Panc1 (cell line): ENCODE data around the gene FFAR3.

Experiments used
- SIN3A ChIP-seq: IDR thresholded peaks from 2 replicates; pipeline ENCODE4 v1.6.1; 2012; ENCODE audit warnings: low read depth, mild to moderate bottlenecking, low read length, moderate library complexity, borderline replicate concordance; ENCODE audit not compliant: insufficient read depth
- TF ChIP-seq, protein P1 (sequence below): fragments of 450-650 bp; IDR thresholded peaks from 2 replicates; pipeline ENCODE4 v1.5.1; 2017; ENCODE audit warnings: mild to moderate bottlenecking
- TF ChIP-seq, protein P2 (sequence below), 2 experiments: IDR thresholded peaks; 2 replicates each; pipeline ENCODE4 v1.6.1; 2011 to 2012; ENCODE audit warnings: low read depth in 2 of 2, control low read depth in 1 of 2, low read length in 1 of 2, mild to moderate bottlenecking in 1 of 2, moderate library complexity in 1 of 2; ENCODE audit not compliant: insufficient read depth in 1 of 2

DNA sequence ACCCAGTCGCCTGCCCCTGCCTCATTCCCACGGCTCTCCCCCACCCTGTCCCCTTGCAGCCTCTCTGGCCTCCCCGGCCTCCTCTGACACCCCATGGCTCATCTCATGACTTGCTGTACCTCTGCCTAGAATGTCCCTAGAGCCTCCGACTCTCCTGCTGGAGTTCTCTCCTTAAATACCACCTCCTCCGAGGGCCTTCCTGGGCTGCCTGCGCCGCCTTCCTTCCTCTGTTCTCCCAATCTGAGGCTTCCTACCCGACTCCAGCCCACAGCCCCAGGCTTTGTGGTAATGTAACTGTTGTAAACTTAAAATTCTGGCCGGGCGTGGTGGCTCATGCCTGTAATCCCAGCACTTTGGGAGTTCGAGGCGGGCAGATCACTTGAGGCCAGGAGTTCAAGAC lies 40.3 kb downstream of the FFAR3 start:
- TF ChIP-seq, protein P1, sequence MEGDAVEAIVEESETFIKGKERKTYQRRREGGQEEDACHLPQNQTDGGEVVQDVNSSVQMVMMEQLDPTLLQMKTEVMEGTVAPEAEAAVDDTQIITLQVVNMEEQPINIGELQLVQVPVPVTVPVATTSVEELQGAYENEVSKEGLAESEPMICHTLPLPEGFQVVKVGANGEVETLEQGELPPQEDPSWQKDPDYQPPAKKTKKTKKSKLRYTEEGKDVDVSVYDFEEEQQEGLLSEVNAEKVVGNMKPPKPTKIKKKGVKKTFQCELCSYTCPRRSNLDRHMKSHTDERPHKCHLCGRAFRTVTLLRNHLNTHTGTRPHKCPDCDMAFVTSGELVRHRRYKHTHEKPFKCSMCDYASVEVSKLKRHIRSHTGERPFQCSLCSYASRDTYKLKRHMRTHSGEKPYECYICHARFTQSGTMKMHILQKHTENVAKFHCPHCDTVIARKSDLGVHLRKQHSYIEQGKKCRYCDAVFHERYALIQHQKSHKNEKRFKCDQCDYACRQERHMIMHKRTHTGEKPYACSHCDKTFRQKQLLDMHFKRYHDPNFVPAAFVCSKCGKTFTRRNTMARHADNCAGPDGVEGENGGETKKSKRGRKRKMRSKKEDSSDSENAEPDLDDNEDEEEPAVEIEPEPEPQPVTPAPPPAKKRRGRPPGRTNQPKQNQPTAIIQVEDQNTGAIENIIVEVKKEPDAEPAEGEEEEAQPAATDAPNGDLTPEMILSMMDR, result no peak
- TF ChIP-seq, protein P2, sequence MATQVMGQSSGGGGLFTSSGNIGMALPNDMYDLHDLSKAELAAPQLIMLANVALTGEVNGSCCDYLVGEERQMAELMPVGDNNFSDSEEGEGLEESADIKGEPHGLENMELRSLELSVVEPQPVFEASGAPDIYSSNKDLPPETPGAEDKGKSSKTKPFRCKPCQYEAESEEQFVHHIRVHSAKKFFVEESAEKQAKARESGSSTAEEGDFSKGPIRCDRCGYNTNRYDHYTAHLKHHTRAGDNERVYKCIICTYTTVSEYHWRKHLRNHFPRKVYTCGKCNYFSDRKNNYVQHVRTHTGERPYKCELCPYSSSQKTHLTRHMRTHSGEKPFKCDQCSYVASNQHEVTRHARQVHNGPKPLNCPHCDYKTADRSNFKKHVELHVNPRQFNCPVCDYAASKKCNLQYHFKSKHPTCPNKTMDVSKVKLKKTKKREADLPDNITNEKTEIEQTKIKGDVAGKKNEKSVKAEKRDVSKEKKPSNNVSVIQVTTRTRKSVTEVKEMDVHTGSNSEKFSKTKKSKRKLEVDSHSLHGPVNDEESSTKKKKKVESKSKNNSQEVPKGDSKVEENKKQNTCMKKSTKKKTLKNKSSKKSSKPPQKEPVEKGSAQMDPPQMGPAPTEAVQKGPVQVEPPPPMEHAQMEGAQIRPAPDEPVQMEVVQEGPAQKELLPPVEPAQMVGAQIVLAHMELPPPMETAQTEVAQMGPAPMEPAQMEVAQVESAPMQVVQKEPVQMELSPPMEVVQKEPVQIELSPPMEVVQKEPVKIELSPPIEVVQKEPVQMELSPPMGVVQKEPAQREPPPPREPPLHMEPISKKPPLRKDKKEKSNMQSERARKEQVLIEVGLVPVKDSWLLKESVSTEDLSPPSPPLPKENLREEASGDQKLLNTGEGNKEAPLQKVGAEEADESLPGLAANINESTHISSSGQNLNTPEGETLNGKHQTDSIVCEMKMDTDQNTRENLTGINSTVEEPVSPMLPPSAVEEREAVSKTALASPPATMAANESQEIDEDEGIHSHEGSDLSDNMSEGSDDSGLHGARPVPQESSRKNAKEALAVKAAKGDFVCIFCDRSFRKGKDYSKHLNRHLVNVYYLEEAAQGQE (IDR thresholded peaks at IDR 0.05; ENCODE audit: insufficient read depth in 1 of 2, low read depth in 2 of 2, low read length in 1 of 2), result no peak
- no peak for TF ChIP-seq SIN3A
